ENCODE results near the gene AMZ1.
"Not testable (repeated sequence)": the region's sequence is repeated elsewhere in the genome, so short reads cannot be mapped to it uniquely, and the experiment has no call there.

Gene AMZ1

DNA sequence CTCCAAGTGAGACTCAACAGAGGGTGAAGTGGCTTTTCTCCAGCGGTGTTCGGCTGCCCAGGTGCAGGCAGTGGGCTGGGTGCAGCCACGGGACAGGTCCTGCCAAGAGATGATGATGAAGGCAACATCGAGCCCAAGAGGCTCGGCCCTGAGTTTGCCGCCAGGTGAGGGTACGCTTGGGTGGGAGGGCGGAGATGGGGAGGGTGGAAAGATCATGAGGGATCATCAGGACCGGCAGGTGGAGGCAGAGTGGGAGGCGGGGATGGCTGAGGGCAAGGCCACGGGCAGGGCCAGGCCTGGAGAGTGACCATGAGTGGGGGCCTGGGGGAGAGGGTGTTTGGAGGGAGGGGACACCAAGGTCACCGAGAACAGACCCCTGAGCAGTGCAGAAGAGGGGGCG is 17.8 kb upstream of the AMZ1 start:
- DNase-seq = no peak

DNA sequence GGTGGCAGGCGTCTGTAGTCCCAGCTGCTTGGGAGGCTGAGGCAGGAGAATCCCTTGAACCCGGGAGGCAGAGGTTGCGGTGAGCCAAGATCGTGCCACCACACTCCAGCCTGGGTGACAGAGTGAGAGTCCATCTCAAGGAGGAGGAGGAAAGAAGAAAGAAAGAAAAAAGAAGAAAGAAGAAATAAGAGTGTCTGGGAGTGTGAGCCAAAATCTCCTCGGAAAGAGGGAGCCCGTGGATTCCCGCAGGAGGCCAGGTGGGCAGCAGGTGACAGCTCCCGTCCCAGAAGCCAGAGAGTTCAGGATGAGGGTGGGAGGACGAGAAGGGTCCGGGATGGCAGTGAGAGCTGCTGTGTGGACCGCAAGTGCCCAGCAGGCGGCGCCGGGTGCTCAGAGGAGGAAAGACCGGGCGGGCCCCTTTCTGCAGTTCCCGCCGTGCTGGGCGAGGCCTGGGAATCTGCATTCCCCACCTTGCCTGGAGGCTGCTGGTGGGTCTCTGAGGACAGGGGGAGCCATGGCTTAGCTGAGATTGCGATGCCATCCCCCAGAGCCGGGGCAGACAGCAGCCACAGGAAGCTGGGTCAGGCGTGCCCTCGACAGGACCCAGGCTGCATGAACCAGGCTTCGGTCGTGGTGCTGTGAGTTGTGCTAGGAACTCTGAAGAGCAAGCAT is 17.1 kb upstream of the AMZ1 start:
- DNase-seq = peak; percentile 53 to 54

DNA sequence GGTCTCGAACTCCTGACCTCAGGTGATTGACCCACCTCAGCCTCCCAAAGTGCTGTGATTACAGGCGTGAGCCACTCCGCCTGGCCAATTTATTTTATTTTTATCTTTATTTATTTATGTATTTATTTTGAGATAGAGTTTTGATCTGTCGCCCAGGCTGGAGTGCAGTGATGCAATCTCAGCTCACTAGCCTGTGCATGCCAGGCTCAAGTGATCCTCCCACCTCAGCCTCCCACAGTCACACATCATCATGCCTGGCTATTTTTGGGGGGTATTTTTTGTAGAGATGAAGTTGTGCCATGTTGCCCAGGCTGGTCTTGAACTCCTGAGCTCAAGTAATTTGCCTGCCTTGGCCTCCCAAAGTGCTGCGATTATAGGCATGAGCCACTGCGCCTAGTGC is 14.8 kb upstream of the AMZ1 start:
- DNase-seq = not testable (repeated sequence)

DNA sequence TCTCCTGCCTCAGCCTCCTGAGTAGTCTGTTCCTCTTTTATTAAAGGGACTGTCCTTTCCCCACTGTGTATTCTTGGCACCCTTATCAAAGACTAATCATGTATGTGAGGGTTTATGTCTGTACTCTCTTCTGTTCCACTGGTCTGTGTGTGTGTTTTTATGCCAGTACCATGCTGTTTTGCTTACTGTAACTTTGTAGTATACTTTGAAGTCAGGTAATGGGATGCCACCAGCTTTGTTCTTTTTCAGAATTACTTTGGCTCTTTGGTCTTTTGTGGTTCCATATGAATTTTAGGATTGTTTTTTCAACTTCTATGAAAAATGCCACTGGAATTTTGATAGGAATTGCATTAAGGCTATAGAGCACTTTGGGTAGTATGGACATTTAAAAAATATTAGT is 14.1 kb upstream of the AMZ1 start:
- DNase-seq = no peak

DNA sequence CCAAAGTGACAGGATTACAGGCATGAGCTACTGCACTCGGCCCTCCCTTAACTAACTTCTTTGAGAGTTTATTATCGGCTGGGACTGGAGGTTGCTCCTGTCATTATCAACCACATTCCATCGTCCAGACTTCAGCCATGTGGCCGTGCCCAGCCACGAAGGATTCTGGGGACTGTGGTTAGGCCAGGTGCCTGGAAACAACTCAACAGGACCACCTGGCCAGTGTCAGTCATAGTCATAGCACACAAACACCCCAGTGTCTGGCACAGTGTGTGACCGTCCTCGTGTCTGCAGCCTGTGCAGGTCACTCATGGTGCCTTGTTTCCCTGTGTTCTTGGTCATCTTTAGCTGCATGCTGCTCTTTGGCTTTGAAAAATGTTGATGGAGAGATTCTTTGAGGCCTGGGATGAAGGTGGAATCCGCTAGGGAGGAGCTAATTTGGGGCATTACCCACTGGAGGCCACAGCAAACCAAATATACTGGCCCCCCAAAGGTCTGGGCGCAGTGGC is 12.7 kb upstream of the AMZ1 start:
- DNase-seq = no peak

DNA sequence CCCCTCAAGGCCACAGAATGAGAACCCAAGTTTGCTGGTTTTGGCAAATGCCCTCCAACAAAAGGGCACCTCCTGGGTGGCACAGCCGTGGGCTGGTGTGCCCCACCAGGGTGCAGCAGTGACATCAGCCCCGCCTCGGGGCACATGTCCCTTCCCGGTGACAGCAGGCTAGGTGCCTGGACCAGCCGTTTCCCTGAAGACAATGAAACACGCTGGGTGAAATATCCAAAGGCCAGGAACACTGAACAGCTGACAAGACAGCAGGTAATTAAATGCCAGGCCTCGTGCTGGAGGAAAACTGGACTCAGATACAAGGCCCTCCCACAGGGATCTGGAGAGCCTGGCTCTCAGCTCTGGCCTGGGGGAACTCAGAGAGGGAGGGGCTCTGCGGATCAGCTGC is 11.4 kb upstream of the AMZ1 start:
- DNase-seq = not testable (repeated sequence)

DNA sequence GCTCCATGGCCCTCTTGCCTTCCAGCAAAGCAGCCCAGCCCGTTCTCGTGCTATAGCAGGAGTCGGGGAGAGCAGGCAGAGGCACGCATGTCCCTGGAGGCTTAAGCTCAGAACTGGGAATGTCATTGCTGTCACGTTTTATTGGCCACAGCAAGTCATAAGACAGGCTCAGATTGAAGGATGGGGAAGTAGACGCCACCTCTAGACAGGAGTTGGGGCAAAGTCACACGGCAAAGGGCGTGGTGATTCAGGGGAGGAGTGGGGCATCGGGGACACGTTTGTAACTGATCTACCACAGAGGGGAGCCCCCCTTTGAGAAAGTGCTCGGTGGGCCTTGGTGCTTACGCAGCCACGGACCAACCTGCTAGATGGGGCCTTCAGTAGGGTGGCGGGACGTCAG is 9.5 kb upstream of the AMZ1 start:
- DNase-seq = not testable (repeated sequence)

DNA sequence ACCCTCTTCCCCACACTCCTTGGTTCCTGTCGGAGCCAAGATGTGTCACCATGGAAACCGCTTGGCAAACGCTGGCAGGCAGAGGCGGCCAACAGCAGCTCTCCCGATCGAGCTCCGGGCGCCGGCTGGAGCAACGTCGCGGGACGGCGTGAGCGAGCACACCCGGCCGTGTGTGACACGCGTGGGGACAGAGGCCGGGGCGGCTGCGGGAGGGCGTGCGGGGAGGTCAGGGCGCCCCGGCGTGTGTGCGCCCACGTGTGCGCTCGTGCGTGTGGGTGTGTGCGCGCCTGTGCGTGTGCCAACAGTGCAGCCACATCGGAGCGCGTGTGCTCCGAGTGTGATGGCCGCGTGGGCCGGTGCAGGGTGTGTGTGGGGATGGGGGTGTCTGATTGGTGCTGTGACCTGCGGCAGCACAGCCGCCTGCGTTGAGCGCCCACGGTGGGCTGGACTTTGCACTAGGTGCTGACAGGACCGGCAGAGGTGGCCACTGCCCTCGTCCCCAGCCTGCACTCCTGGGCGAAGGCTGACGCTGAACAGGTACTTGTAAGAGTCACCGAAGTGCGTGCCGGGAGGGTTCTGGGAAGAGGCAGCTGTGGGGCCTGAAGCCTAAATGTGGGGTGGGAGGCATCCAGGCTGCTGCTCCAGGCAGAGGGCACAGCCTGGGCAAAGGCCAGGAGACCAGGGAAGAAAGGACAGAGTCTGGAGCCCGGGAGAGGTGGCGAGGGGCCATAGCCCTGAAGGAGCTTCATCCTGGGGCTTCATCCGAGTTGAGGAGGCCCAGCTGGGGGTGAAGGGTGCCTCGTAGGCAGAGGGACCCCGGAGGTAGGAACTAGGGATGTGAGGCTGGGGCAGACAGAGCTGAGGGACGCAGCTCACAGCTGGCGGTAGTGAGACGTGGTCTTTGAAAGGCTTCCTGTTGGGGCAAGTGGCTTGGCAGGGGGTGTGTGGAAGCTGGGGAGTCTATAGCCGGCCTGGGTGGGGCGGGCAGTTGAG is 8.6 kb upstream of the AMZ1 start:
- DNase-seq = not testable (repeated sequence)

DNA sequence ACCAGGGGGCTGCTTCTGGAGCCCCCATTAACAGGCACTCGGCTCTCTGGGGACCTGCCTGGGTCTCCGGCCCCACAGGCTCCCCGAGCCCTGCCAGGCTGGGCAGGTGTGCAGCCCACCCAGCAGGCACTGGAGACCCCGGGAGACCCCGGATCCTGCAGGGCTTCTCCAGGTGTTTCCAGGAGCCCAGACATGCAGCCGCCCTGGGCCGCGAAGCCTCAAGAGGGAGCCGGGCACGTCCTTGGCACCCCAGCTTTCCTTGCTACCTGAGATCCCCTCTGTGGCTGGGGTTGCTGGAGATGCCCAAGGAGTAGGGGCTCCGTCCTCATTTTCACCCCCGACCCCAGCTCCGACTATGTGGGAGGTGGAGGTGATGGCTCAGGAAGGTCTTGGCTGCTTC is 7.7 kb upstream of the AMZ1 start:
- no peak for DNase-seq

DNA sequence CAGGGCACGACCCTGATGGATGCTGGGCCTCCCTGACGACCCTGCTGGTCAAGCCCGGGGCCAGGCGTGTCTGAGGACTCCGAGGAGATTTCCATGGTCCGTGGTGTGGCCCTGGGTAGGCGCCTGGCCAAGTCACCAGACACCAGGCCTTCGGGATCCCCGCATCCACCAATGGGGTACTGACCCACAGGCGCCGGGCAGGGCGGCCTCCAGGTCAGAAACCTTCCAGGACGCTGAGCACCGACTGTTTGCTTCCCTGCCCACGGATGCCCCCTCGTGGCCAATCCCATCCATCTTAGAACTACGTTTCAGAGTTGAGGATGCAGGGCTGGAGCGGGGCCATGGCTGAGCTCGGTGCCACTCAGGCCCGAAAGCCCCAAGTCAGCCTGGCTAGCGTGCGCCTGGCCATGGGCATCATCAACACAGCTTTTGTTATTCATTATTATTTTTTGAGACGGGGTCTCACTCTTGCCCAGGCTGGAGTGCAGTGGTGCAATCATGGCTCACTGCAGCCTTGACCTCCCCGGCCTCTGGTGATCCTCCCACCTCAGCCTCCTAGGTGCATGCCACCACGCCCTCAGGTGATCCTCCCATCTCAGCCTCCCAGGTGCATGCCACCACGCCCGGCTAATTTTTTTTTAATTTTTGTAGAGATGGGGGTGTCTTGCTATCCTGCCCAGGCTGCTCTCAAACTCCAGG is 7.1 kb upstream of the AMZ1 start:
- DNase-seq = peak; percentile 40 to 44

DNA sequence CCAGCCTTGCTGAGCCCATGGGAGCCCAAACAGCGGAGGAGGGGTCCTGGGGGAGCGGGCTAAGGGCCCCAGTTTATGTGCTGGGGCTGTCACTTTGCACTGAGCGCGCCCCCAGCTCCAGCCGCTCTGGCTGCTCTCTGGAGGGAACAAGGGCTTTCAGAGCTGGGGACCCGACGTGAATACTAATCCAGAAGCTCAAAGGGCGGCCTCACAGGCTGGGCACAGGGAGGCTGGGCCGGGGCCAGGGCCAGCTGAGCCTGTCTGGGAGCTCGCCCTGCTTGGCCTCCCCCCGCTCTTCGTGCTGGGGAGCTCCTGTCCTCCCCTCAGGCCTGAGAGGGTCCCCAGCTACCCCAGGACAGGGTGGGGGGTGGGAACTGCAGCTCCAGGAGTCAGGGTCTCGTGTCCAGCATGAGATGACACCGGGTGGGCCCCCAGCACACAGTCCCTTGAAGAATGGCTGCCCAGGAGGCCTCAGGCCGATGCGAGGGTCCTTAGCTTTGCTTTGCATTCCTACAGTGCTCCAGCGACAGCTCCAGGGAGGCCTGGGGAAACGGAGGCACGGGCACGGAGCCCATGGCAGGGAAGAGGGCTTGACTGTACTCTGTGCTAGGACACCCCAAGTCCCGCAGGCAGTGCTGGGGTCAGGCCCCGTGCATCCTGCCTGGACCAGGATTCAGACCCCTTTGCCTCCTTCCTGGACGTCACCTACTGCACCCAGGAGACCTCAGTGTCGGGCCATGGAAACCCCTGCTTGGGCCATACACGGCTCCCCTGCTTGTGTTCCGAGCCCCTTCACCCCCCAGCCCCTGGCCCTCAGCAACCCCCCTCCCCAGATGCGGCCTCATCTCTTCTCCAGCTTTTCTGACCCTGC is 5.8 kb upstream of the AMZ1 start:
- no peak for DNase-seq

DNA sequence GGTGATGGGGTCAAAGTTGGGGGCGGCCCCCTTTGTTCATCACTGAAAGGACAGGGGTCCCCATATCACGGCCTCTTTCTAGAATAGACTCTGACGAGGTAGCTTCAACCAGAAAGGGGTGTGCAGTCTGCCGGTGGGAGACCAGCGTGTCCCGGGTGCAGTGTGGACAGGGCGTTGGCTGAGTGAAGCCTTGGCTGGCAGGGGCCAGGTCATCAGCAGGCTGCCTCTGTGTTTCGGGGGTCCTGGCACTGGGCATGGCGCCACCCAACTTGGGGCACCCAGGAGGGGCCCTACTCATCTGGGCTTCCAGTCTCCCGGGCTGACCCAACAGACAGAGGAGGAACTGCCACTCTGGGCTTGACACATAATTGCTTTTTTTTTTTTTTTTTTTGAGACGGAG is 3.5 kb upstream of the AMZ1 start:
- DNase-seq = no peak

DNA sequence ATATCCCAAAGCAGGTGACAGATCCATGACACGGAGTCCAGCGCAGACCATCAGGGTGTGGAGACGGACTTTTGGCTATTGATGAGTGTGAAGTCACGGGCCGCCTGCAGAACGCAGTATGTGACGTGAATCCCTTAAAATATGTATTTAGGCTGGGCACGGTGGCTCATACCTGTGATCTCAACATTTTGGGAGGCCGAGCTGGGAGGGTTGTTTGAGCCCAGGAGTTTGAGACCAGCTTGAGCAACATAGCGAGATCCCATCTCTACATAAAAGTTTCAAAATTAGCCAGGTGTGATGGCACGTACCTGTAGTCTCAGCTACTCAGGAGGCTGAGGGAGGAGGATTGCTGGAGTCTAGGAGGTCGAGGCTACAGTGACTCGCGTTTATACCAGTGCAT is 1.9 kb upstream of the AMZ1 start:
- DNase-seq = no peak

DNA sequence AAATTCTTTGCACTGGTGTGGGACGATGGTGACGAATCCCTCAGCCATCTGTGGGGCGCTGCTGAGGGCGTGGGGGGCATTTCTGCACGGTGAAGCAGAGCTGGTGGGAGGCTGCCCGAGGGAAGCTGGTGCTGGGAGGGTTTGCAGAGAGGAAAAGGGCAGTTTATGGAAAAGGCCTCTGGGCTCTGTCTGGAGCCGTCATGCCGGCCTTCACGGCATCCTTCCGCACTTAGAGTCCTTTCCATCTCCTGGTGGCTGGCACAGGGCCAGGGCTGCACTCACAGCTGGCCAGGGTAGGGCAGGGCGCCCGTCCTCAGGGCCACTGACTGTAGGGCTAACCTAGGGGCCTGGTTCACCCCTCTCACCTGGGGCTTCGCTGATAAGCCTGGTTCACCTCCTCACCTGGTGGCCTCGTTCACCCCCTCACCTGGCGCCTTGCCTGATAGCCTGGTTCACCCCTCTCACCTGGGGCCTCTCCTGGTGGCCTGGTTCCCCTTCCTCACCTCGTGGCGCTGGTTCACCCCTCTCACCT is 598 bp upstream of the AMZ1 start:
- no peak for DNase-seq

DNA sequence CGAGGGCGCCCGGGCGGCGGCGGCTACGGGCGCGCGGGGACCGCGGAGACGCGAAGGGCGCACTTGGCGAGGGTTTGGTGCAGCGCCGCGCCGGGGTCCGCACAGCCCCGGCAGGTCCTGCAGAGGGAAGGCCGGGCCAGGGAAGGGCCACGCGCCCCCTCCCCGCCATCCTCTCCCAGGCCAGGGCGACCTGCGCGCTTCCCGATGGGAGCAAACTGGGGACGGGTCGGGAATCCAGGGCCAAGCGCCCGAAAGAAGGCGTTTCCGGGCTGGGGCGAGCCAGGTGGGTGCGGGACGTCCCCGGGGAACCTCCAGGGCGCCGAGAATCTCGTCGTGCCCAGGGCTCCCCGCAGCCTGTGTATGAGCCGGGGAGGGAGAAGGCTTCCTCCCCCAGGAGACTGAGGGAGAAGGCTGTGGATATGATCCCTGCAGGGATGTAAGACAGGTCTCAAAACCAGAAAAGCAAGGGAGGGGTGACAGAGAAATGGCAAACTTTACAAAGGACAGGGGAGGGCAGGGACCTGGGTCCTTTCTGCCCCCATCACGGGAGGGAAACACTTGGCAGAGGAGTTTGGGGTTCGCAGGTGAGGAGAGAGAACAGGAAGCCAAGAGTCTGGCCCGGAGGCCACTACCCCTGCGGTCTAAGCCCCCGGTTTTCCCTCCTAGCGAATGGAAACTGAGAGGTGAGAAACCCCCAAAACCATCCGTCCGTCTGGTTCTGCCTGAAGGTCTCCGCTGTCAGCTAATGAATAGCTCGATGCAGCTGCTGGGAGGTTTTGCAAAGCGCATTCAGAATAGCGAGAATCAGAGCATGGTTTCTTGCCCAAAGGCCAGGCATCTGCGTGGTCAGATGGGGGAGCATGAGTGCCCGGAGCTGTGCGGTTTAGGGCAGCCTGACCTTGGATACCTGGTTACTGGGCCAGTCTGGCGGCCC is 674 bp downstream of the AMZ1 start:
- DNase-seq = no peak

DNA sequence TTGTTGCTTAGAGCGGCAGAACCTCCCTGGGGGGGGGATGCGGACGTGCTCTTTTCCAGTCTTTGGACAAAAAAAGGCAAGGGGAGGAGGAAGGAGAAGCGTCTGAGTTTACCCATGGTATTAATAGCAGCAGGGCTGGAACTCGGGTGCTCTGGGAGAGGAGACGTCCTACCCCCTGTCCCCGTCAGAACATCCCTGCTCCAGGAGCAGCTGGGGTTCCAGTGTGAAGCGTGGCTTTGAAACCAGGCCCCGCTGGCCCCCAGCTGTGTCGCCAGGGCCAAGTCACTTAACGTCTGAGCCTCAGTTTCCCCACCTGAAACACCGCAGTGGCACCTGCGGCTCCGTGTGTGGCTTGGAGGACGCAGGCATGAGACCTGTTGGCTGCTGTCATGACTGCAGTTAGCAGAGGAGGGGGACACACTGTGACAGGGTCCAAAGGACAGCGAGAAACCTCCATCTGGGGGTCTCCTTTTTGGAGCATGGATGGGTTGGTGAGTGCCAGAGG is 1.4 kb downstream of the AMZ1 start:
- DNase-seq = no peak

DNA sequence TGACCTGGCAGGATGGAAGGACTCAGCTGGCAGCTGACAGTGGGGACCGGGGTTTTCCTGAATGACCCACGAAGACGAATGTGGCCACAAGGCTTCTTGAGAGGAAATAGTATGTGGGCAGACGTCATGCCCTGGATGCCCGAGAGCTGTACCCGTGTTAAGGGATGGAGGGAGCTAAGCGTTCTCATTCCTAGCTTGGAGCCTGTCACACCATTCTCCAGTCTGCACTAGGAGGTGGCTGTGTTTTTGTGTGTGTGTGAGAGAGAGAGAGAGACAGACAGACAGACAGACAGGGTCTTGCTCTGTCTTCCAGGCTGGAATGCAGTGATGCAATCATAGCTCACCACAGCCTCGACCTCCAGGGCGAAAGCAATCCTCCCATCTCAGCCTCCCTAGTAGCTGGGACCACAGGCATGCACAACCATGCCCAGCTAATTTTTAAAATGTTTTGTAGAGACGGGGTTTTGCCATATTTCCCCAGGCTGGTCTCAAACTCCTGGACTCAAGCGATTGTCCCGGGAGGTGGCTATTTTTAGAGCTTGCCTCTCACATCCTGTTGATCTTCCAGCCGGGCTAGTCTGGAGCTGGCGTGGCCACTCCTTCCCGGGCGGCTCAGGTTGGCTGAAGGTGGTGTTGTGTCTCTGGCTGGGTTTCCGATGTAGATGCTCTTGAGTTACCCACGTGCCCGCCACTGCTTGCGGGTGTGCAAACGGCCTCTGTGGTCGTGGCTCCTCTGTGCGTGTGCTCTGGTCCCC is 2.1 kb downstream of the AMZ1 start:
- DNase-seq = no peak

DNA sequence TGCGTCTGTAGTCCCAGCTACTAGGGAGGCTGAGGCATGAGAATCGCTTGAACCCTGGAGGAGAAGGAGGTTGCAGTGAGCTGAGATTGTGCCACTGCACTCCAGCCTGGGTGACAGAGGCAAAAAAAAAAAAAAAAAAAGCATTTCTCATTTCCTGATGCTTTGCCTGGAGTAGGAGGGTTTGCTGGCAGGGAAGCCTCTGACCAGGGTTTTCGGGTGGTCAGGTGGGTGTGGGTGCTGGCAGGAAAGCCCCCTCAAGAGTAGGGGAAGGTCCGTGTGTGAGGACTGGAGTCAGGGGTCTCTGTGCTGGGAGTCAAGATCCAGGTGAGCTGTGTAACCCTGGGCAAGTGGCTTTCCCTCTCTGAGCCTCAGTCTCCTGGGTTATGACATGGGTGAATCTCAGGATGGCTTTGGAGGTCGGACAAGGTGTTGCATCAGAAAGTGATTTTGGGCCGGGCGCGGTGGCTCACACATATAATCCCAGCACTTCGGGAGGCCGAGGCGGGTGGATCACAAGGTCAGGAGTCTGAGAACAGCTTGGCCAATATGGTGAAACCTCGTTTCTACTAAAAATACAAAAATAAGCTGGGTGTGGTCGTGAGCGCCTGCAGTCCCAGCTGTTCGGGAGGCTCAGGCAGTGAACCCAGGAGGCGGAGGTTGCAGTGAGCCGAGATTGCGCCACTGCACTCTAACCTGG is 3.2 kb downstream of the AMZ1 start:
- no peak for DNase-seq

DNA sequence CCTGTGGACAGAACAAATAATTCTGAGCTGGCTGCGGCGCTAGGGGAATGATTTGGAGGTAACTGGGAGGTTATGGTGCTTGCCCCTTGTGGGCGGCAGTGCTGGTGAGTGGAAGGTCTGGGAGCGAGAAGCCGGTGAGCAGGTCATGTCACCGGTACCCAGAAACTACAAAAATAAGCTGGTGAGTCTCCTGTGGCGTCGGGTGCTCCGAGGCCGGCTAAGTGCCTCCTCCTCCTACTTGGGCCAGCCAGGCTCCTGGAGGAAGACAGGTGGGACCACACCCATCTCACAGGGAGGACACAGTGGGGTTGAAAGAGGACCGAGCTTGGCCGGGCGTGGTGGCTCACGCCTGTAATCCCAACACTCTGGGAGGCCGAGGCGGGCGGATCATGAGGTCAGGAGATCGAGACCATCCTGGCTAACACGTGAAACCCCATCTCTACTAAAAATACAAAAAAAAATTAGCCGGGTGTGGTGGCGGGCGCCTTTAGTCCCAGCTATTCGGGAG is 4.0 kb downstream of the AMZ1 start:
- DNase-seq = not testable (repeated sequence)
